Lower leg skin (tissue), 3 donors: ENCODE results near the gene RNF17.

ENCODE experiments used
- POLR2A ChIP-seq, 2 donors: fragments of 450-650 bp; IDR thresholded peaks; one replicate each; pipeline ENCODE4 v1.6.1; 2016 to 2017; ENCODE audit warnings: antibody characterized with exemption in 2 of 2, mild to moderate bottlenecking in 1 of 2, moderate library complexity in 1 of 2
- TF ChIP-seq, protein P1 (sequence below), 3 donors: fragments of 450-650 bp; IDR thresholded peaks; one replicate each; pipeline ENCODE4 v1.5.1; 2016; ENCODE audit warnings: antibody characterized with exemption in 3 of 3, mild to moderate bottlenecking in 3 of 3, moderate library complexity in 2 of 3

DNA sequence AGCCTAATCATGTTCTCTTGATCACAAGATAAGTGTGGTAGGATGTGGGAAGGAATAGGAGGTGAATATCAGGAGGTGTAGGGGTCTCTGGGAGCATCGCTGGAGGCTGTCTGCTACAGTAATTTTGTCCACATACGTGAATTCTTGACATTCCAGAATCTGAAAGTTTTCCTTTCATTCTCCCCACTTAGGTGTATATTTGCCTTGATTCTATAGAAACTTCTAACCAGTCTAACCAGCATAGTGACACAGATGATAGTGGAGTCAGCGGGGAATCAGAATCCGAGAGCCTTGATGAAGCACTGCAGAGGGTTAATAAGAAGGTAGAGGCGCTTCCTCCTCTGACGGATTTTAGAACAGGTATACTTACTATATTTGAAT lies 106.4 kb downstream of the RNF17 start:
- TF ChIP-seq POLR2A (IDR thresholded peaks at IDR 0.05): no peak
- TF ChIP-seq, protein P1, sequence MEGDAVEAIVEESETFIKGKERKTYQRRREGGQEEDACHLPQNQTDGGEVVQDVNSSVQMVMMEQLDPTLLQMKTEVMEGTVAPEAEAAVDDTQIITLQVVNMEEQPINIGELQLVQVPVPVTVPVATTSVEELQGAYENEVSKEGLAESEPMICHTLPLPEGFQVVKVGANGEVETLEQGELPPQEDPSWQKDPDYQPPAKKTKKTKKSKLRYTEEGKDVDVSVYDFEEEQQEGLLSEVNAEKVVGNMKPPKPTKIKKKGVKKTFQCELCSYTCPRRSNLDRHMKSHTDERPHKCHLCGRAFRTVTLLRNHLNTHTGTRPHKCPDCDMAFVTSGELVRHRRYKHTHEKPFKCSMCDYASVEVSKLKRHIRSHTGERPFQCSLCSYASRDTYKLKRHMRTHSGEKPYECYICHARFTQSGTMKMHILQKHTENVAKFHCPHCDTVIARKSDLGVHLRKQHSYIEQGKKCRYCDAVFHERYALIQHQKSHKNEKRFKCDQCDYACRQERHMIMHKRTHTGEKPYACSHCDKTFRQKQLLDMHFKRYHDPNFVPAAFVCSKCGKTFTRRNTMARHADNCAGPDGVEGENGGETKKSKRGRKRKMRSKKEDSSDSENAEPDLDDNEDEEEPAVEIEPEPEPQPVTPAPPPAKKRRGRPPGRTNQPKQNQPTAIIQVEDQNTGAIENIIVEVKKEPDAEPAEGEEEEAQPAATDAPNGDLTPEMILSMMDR (IDR thresholded peaks at IDR 0.05): no peak
